IMR-90 (cell line): ENCODE data around the gene ECM2. TPM values are rescaled to one million over a fixed set of nuclear protein-coding genes. Genes with fewer than 3 reads are reported as not detected.

Experiments used
- ATAC-seq: fragments of 200-7000 bp; cut with Tn5 transposase; 2 replicates; pipeline ENCODE4 v1.9.1; 2020; ENCODE audit warnings: low read depth, mild to moderate bottlenecking, moderate library complexity
- BruUV-seq: library from RNA; stranded (reverse); fragments of 400-500 nt; replicated peaks from 2 replicates; lab custom pipeline; 2021; lab: Mats Ljungman, UMichigan
- CTCF ChIA-PET: fragments of 300-600 bp; formaldehyde crosslinking; extraction: SDS; loops from one replicate; lab custom pipeline; 2021; ENCODE audit warnings: antibody characterized with exemption; lab: Yijun Ruan, JAX
- POLR2A ChIA-PET: fragments of 300-600 bp; sonication (Branson Sonifier 250); formaldehyde crosslinking; loops from one replicate; lab custom pipeline; 2022; ENCODE audit warnings: antibody characterized with exemption; ENCODE audit not compliant: unreplicated experiment; lab: Charles Lee
- DNase-seq: peaks from one replicate; pipeline ENCODE4 v3.0.0; 2013
- H2AFZ ChIP-seq: replicated peaks from 2 replicates; pipeline ENCODE3; 2013; ENCODE audit warnings: low read length, mild to moderate bottlenecking; ENCODE audit not compliant: poor library complexity
- H2AK5ac ChIP-seq: 2 replicates; pipeline ENCODE4 v1.6.1; 2013; ENCODE audit warnings: low read depth, low read length, inconsistent platforms
- H2AK9ac ChIP-seq: replicated peaks from 2 replicates; pipeline ENCODE3; 2013; ENCODE audit warnings: mild to moderate bottlenecking, low read depth, low read length, moderate library complexity; ENCODE audit not compliant: poor library complexity
- H2BK120ac ChIP-seq: 2 replicates; pipeline ENCODE4 v1.6.1; 2013; ENCODE audit warnings: low read depth, low read length, inconsistent platforms
- H2BK15ac ChIP-seq: 3 replicates; pipeline ENCODE4 v1.6.1; 2013; ENCODE audit warnings: low read depth, low read length, inconsistent platforms
- H2BK20ac ChIP-seq: 2 replicates; pipeline ENCODE4 v1.6.1; 2013; ENCODE audit warnings: low read depth, mild to moderate bottlenecking, inconsistent platforms, low read length, moderate library complexity
- H2BK5ac ChIP-seq: 2 replicates; pipeline ENCODE4 v1.6.1; 2013; ENCODE audit warnings: mild to moderate bottlenecking, low read depth, low read length, inconsistent platforms; ENCODE audit not compliant: poor library complexity, severe bottlenecking
- H3K14ac ChIP-seq: replicated peaks from 2 replicates; pipeline ENCODE4 v1.6.1; 2013; ENCODE audit warnings: low read depth, low read length, inconsistent platforms
- H3K18ac ChIP-seq: 2 replicates; pipeline ENCODE4 v1.6.1; 2013; ENCODE audit warnings: low read depth, low read length, control low read depth
- H3K23ac ChIP-seq: 2 replicates; pipeline ENCODE4 v1.6.1; 2013; ENCODE audit warnings: low read depth, low read length, inconsistent platforms
- H3K27ac ChIP-seq: 2 replicates; pipeline ENCODE4 v1.5.1; 2013; ENCODE audit warnings: mild to moderate bottlenecking, control low read depth, low read length; ENCODE audit not compliant: insufficient read depth
- H3K27me3 ChIP-seq: 2 replicates; pipeline ENCODE4 v1.6.1; 2013; ENCODE audit warnings: low read length; ENCODE audit not compliant: control insufficient read depth, insufficient read depth
- H3K36me3 ChIP-seq: 2 replicates; pipeline ENCODE4 v1.6.1; 2013; ENCODE audit warnings: low read length, mixed read lengths; ENCODE audit not compliant: control insufficient read depth, insufficient read depth
- H3K4ac ChIP-seq: 2 replicates; pipeline ENCODE4 v1.6.1; 2013; ENCODE audit warnings: low read depth, low read length, inconsistent platforms
- H3K4me1 ChIP-seq: 2 replicates; pipeline ENCODE4 v1.6.1; 2013; ENCODE audit warnings: low read length, mixed read lengths; ENCODE audit not compliant: control insufficient read depth, insufficient read depth
- H3K4me2 ChIP-seq: 2 replicates; pipeline ENCODE4 v1.6.1; 2013; ENCODE audit warnings: low read depth, mild to moderate bottlenecking, control low read depth, low read length, moderate library complexity
- H3K4me3 ChIP-seq: 2 replicates; pipeline ENCODE4 v1.5.1; 2013; ENCODE audit warnings: low read depth, mild to moderate bottlenecking, control low read depth, low read length, moderate library complexity; ENCODE audit not compliant: insufficient read depth
- H3K56ac ChIP-seq: 2 replicates; pipeline ENCODE4 v1.6.1; 2013; ENCODE audit warnings: low read length, inconsistent platforms; ENCODE audit not compliant: insufficient read depth; ENCODE audit errors: extremely low read depth
- H3K79me1 ChIP-seq, 2 experiments: 2 replicates each; pipeline ENCODE4 v1.6.1; 2013; ENCODE audit warnings: low read length in 2 of 2, inconsistent platforms in 1 of 2, low read depth in 1 of 2
- H3K9ac ChIP-seq: 2 replicates; pipeline ENCODE4 v1.6.1; 2013; ENCODE audit warnings: low read depth, low read length, control low read depth
- H3K9me1 ChIP-seq: 2 replicates; pipeline ENCODE4 v1.6.1; 2013; ENCODE audit warnings: low read length, inconsistent platforms; ENCODE audit not compliant: insufficient read depth
- H3K9me3 ChIP-seq: 2 replicates; pipeline ENCODE4 v1.6.1; 2013; ENCODE audit warnings: low read length; ENCODE audit not compliant: control insufficient read depth, insufficient read depth
- H4K20me1 ChIP-seq: 2 replicates; pipeline ENCODE4 v1.6.1; 2013; ENCODE audit warnings: low read length, inconsistent platforms; ENCODE audit not compliant: insufficient read depth
- H4K5ac ChIP-seq: 2 replicates; pipeline ENCODE4 v1.6.1; 2013; ENCODE audit warnings: mild to moderate bottlenecking, low read depth, low read length, control low read depth
- H4K8ac ChIP-seq, 2 experiments: 2 replicates each; pipeline ENCODE4 v1.6.1; 2013; ENCODE audit warnings: low read depth in 2 of 2, low read length in 2 of 2, control low read depth in 1 of 2, inconsistent platforms in 1 of 2
- H4K91ac ChIP-seq: 2 replicates; pipeline ENCODE4 v1.6.1; 2013; ENCODE audit warnings: low read depth, low read length, inconsistent platforms; ENCODE audit not compliant: insufficient read depth
- BHLHE40 ChIP-seq: fragments of 150-350 bp; IDR thresholded peaks from 2 replicates; pipeline ENCODE4 v1.6.1; 2016; ENCODE audit warnings: mild to moderate bottlenecking, low read depth, low read length
- CHD1 ChIP-seq: IDR thresholded peaks from 2 replicates; pipeline ENCODE4 v1.6.1; 2012; ENCODE audit warnings: low read depth, low read length, improper control_type of control experiment
- CTCF ChIP-seq: conservative IDR thresholded peaks from 2 replicates; pipeline ENCODE4 v1.5.1; 2012; ENCODE audit warnings: mild to moderate bottlenecking, low read depth, low read length, improper control_type of control experiment
- SMC3 ChIP-seq: fragments of 150-350 bp; IDR thresholded peaks from 2 replicates; pipeline ENCODE4 v1.6.1; 2016; ENCODE audit warnings: low read depth, mild to moderate bottlenecking, antibody characterized with exemption, low read length, moderate library complexity
- WGBS, 2 experiments: methylation state at CpG; one replicate each; pipeline versions ENCODE4 v1.1.5 to v1.1.7; 2013; ENCODE audit warnings: missing lambda C conversion rate in 2 of 2; ENCODE audit not compliant: insufficient read length in 1 of 2; ENCODE audit errors: extremely low coverage in 2 of 2; 5-methylcytosine and 5-hydroxymethylcytosine counted together
- dilution Hi-C: fragments of 300-500 bp; cut with HindIII; formaldehyde crosslinking; loops from one replicate; pipeline ENCODE4 v1.14.3; 2018; ENCODE audit warnings: low sequenced_read_pairs; ENCODE audit not compliant: unreplicated experiment
- in situ Hi-C: fragments of 300-500 bp; cut with MboI; formaldehyde crosslinking; loops from 3 replicates; pipeline ENCODE4 v1.14.3; 2019; ENCODE audit warnings: low sequenced_read_pairs, inconsistent platforms, mixed read lengths
- intact Hi-C: fragments of 100-400 bp; cut with micrococcal nuclease; formaldehyde crosslinking; loops from 2 replicates; pipeline ENCODE4 v1.10.0; 2022
- polyA plus RNA-seq, 3 experiments: library from polyadenylated mRNA; depleted of rRNA; stranded (reverse); fragments of >200 nt; gene quantifications; 2 replicates each; pipeline ENCODE4 v1.2.3, GENCODE V29; 2012; ENCODE audit warnings: low replicate concordance in 1 of 3
- total RNA-seq: library from RNA; depleted of rRNA; stranded (reverse); fragments of >200 nt; gene quantifications from 2 replicates; pipeline ENCODE4 v1.2.3, GENCODE V29; 2012
- TF ChIP-seq, protein P1 (sequence below): fragments of 150-350 bp; IDR thresholded peaks from 2 replicates; pipeline ENCODE4 v1.6.1; 2016; ENCODE audit warnings: low read depth, mild to moderate bottlenecking, low read length, moderate library complexity, borderline replicate concordance

The ECM2 gene
- total and polyA plus RNA-seq, 2 of the 4 experiments (the other 2 are of a cell fraction): 0.26 to 0.36 TPM

DNA sequence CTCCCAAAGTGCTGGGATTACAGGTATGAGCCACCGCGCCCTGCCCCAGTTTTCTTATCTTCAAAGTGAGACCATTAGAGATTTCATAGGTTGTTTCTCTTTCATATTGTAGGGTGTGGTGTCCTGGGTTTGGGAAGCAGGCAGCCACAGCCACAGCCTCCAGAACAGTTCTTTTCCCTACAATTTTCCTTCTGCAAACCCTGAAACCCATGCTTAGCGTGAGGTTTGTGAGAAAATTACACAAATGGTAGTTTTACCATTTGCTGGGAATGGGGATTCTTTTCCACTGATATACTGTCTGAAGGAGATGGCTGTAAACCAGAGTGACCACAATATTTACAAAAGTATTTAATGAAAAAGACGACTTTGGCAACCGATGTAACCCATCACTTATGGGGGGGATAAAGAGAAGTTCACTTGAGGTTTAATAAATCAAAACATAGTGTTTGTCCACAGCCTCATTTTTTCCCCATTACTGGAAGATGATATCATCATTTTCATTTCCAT is 26.7 kb upstream of the ECM2 start:
- Histone ChIP-seq H3K23ac (no peak overlapping the region), H2BK120ac (no peak overlapping the region), H3K4me3 (no peak overlapping the region), H3K36me3 (no peaks in the 10 kb centered on the region), H2BK20ac (no peak overlapping the region), H3K9me3 (no peaks in the 10 kb centered on the region; the same call in 1 of the 2 replicates), H4K20me1 (no peaks in the 10 kb centered on the region; the same call in 1 of the 2 replicates), H2AK9ac (no peak overlapping the region), H3K79me1 (no peaks in the 10 kb centered on the region), H3K18ac (no peak overlapping the region), H3K9ac (no peak overlapping the region), H2BK15ac (no peak overlapping the region), H2AFZ (no peak overlapping the region), H3K27ac (peak overlapping the region; percentile 3; the same call in 1 of the 2 replicates), H3K4me2 (peak overlapping the region; percentile 41; the same call in 1 of the 2 replicates), H2AK5ac (no peak overlapping the region), H3K27me3 (no peaks in the 10 kb centered on the region; the same call in 1 of the 2 replicates), H3K9me1 (peaks cover 5% of the 10 kb centered on the region), H4K91ac (no peak overlapping the region; the same call in 1 of the 2 replicates), H3K4me1 (peaks cover 14% of the 10 kb centered on the region), H3K56ac (no peak overlapping the region), H3K4ac (no peak overlapping the region), H3K14ac (no peak overlapping the region), H2BK5ac (no peak overlapping the region), H4K8ac (no peak overlapping the region), H4K5ac (no peak overlapping the region)
- dilution Hi-C loops (no loop called here), in situ Hi-C loops (no loop called here), intact Hi-C loops (no loop called here)
- WGBS, 2 experiments: no CpG with 5 or more reads among the region's 5 CpGs
- CTCF ChIA-PET: interaction anchor here (1.2 kb wide), 1 partner anchor 27 kb away, joined by 3 read pairs; no protein-coding TSS in a partner anchor
- ATAC-seq: peak; percentile 68
- POLR2A ChIA-PET: no interaction called here
- DNase-seq: peak; percentile 87
- BruUV-seq: no TSS peak
- no peak for TF ChIP-seq BHLHE40
- TF ChIP-seq, protein P1, sequence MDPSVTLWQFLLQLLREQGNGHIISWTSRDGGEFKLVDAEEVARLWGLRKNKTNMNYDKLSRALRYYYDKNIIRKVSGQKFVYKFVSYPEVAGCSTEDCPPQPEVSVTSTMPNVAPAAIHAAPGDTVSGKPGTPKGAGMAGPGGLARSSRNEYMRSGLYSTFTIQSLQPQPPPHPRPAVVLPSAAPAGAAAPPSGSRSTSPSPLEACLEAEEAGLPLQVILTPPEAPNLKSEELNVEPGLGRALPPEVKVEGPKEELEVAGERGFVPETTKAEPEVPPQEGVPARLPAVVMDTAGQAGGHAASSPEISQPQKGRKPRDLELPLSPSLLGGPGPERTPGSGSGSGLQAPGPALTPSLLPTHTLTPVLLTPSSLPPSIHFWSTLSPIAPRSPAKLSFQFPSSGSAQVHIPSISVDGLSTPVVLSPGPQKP: no peak
- TF ChIP-seq CHD1: no peak
- no peak for TF ChIP-seq SMC3
- no peak for TF ChIP-seq CTCF
